ENCODE measurements around the gene EIF5.

DNA sequence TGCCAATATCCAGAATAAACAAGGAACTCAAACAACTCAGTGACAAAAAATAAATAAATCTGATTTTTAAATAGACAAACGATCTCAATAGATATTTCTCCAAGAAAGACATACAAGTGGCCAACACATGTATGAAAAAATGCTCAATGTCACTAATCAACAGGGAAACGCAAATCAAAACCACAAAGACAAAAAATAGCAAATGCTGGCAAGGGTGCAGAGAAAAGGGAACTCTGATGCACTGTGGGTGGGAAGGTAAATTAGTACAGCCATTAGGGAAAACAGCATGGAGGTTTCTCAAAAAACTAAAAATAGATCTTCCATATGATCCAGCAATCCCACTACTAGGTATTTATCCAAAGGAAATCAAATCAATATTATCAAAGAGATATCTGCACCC lies 3.5 kb upstream of the EIF5 start:
- TF ChIP-seq EP300 (IDR thresholded peaks at IDR 0.05) (no peak), POLR2A (IDR thresholded peaks at IDR 0.05) (no peak)
- TF ChIP-seq, protein P1, sequence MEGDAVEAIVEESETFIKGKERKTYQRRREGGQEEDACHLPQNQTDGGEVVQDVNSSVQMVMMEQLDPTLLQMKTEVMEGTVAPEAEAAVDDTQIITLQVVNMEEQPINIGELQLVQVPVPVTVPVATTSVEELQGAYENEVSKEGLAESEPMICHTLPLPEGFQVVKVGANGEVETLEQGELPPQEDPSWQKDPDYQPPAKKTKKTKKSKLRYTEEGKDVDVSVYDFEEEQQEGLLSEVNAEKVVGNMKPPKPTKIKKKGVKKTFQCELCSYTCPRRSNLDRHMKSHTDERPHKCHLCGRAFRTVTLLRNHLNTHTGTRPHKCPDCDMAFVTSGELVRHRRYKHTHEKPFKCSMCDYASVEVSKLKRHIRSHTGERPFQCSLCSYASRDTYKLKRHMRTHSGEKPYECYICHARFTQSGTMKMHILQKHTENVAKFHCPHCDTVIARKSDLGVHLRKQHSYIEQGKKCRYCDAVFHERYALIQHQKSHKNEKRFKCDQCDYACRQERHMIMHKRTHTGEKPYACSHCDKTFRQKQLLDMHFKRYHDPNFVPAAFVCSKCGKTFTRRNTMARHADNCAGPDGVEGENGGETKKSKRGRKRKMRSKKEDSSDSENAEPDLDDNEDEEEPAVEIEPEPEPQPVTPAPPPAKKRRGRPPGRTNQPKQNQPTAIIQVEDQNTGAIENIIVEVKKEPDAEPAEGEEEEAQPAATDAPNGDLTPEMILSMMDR (IDR thresholded peaks at IDR 0.05), result no peak
